Measurements from ENCODE around the gene AP2A1.

DNA sequence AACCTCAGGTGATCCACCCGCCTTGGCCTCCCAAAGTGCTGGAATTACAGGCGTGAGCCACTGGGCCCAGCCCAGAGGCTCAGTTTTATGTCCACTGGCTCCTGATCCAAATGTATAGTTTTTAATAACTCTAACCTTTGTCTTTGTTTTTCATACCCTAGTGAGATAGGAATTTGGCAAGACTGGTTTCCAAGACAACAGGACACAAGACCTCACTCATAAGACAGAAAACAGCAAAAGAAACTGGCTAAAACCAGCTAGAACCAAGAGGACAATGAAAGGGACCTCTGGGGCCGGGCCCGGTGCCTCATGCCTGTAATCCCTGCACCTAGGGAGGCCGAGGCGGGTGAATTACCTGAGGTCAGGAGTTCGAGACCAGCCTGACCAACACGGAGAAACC, 48.3 kb upstream of the AP2A1 start:
- TF ChIP-seq POLR2A (IDR thresholded peaks at IDR 0.05; ENCODE audit: low read depth, low read length), result no peak
- TF ChIP-seq TAF1 (IDR thresholded peaks at IDR 0.05; ENCODE audit: borderline replicate concordance, low read depth, low read length), result no peak
- TF ChIP-seq POLR2AphosphoS5 (IDR thresholded peaks at IDR 0.05; ENCODE audit: low read depth, low read length), result no peak

Data from GM12892 (cell line).